ENCODE results near the gene DDC.
"Not testable (repeated sequence)": the region's sequence is repeated elsewhere in the genome, so short reads cannot be mapped to it uniquely, and the experiment has no call there.

DDC gene

DNA sequence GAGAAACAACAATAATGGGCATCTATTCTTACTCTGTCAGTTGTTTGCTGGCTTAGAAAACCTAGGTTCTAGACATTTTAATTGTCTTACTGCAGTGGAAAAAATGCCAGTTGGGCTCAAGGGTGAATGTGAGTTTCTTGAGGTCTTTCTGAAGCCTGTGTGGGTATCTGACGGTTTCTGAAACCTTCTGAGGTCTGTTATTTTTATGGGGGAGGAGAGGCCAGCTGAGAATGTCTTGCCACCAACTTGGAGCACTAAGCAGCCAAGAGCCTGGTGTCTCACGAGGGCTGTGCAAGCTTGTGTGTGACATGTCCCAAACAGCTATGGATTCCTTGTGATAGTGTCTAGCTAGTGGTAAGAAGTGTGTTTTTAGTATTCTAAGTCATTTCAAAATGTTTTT is 24.2 kb upstream of the DDC start:
- in situ Hi-C loops (cut with HindIII; ENCODE audit: low sequenced_read_pairs) = no loop called here
- no peak overlapping the region for H3K4me3 ChIP-seq (ENCODE audit: low read depth, low read length)
- TF ChIP-seq, protein P1, sequence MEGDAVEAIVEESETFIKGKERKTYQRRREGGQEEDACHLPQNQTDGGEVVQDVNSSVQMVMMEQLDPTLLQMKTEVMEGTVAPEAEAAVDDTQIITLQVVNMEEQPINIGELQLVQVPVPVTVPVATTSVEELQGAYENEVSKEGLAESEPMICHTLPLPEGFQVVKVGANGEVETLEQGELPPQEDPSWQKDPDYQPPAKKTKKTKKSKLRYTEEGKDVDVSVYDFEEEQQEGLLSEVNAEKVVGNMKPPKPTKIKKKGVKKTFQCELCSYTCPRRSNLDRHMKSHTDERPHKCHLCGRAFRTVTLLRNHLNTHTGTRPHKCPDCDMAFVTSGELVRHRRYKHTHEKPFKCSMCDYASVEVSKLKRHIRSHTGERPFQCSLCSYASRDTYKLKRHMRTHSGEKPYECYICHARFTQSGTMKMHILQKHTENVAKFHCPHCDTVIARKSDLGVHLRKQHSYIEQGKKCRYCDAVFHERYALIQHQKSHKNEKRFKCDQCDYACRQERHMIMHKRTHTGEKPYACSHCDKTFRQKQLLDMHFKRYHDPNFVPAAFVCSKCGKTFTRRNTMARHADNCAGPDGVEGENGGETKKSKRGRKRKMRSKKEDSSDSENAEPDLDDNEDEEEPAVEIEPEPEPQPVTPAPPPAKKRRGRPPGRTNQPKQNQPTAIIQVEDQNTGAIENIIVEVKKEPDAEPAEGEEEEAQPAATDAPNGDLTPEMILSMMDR (IDR thresholded peaks at IDR 0.05; ENCODE audit: low read depth, low read length) = no peak
- DNase-seq (ENCODE audit: low read depth, low spot score) = no peak

DNA sequence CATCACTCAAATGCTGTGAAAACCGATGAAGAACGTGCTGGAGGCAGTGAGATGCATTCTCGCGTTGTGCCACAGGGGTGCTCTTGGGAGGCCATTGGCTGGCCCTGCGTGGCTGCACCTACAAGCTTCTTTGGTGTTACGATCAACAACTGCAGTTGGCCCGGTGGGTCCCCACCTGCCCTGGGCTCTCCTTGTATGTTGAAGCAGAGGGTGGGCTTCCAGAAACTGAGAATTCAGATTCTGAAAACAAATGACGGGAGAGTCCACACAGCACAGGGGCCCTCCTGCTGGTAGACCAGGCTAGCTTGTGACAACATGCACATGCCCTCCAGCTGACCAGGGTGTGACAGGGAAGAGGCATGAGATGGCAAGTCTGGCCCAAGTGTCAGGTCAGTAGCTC is 23.7 kb upstream of the DDC start:
- H3K4me3 ChIP-seq (ENCODE audit: low read depth, low read length) = no peak overlapping the region
- TF ChIP-seq, protein P1 (IDR thresholded peaks at IDR 0.05; ENCODE audit: low read depth, low read length) = peak; percentile 37
- DNase-seq (ENCODE audit: low read depth, low spot score) = no peak
- in situ Hi-C loops (cut with HindIII; ENCODE audit: low sequenced_read_pairs) = no loop called here

DNA sequence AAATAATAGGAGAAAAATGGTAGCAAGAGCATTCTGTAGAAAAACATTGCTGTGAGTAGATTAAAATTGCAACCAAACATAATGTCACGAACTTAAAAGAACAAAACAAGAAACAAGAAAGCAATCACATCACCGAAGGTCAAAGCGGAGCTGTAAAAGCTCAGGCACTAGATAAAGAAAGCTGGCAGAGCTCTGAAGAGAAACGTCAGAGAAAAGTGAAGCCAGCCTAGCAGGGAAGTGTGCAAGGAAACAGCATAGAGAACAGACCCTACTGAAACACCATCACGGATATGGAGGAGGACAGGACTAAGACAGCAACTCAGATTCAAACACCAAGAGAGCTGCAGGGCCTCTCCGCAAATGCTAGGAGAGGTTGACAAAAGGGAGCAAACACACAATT is 22.5 kb upstream of the DDC start:
- DNase-seq (ENCODE audit: low read depth, low spot score) = no peak
- in situ Hi-C loops (cut with HindIII; ENCODE audit: low sequenced_read_pairs) = no loop called here
- H3K4me3 ChIP-seq (ENCODE audit: low read depth, low read length) = no peak overlapping the region
- TF ChIP-seq, protein P1 (IDR thresholded peaks at IDR 0.05; ENCODE audit: low read depth, low read length) = no peak

DNA sequence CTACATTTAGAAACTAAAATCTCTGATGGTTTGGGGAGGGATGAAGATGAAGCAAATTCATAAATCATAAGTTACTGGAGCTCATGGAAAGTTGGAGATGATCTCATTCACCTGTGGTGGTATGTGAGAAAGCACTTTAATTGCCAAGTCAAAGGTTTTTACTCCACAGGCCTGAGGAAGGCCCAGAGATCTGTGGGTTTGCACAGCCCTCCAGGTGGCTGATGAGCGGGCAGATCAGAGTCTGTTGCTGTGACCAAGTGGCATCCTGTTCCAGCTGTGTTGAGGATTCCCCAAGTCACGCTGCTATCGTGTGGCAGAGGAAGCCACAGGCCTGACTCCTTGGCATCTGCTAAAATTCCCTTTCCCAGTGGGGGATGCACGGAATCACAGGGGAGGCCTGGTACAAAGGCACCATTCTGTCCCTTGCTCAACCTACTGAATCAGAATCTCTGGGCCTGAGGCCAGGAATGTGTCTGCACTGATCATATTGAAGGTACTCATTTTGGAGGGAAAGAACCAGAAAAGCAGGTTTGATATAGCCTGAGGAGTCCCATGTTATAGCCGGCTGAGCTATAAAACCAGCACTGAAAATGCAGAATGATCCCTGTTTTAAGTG is 19.7 kb upstream of the DDC start:
- TF ChIP-seq, protein P1 (IDR thresholded peaks at IDR 0.05; ENCODE audit: low read depth, low read length) = no peak
- no peak overlapping the region for H3K4me3 ChIP-seq (ENCODE audit: low read depth, low read length)
- in situ Hi-C loops (cut with HindIII; ENCODE audit: low sequenced_read_pairs) = no loop called here
- DNase-seq (ENCODE audit: low read depth, low spot score) = no peak

DNA sequence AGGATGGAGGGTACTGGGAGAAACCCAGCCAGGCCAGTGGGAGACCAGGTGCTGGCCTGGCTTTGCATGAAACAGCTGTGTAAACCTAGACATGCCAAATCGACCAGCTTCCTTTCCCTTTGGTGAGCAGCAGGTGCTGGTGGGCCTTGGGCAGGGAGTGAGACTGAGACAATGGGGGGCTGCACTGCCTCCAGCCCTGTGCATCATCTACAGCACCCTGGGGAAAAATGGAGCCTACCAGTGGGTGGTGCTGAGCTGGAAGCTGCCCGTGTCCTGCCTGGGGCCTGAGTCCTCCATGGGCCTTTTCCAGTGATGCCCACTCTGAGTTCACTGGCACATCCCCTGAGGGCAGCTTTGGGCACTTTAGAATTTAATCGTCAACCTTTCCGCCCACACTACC is 19.2 kb upstream of the DDC start:
- DNase-seq (ENCODE audit: low read depth, low spot score) = no peak
- in situ Hi-C loops (cut with HindIII; ENCODE audit: low sequenced_read_pairs) = no loop called here
- H3K4me3 ChIP-seq (ENCODE audit: low read depth, low read length) = no peak overlapping the region

DNA sequence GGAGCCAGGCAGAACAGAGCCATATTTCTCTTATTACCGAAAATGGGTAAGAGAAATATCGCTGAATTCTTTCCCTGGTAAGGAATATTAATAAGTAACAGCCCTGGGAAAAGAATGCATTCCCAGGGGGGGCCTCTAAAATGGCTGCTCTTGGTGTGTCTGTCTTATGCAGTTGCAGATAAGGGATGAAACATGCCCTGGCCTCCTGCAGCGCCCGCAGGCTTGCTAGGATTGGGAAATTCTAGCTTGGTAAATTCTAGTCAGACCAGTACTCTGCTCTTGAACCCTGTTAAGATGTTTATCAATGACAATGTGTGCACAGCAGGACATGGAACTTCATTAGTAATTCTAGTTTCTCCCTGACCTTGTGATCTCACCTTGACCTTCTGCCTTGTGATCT is 18.1 kb upstream of the DDC start:
- H3K4me3 ChIP-seq (ENCODE audit: low read depth, low read length); in situ Hi-C loops (cut with HindIII; ENCODE audit: low sequenced_read_pairs); DNase-seq (ENCODE audit: low read depth, low spot score): not testable (repeated sequence)

More for the DNA sequence above, 19.2 kb upstream of the DDC start:
- TF ChIP-seq, protein P1 (IDR thresholded peaks at IDR 0.05; ENCODE audit: low read depth, low read length) = no peak

DNA sequence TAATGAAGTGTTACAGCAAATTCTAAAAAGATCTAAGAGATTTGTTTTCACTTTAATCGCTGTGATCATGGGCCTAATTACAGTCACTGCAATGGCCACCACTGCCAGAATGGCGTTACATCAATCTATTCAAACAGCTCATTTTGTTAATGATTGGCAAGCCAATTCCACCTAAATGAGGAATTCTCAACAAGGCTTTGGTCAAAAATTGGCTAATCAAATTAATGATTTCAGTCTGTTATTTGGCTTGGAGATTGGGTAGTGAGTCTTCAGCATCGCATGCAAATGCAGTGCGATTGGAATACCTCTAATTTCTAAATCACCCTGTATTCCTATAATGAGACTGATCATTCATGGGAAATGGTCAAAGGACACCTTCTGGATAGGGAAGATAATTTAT is 17.1 kb upstream of the DDC start:
- H3K4me3 ChIP-seq (ENCODE audit: low read depth, low read length); in situ Hi-C loops (cut with HindIII; ENCODE audit: low sequenced_read_pairs); DNase-seq (ENCODE audit: low read depth, low spot score): not testable (repeated sequence)

DNA sequence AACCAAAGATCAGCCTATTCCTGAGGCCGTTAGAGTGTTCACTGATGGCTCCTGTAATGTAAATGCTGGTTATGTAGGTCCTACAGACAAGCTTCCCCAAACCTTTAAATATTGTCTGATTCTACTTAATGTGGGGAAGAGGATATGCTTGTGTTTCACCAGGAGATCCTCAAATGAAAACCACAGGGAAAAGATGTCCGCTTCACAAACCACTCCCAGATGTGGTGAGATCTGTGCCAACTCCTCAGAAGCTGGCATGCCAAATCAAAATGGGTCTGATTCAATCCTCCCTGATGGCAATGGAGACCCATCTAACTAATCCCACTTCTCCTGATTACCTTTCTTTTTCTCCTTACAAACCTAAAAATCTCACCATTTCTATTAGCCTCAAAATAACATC is 15.5 kb upstream of the DDC start:
- DNase-seq (ENCODE audit: low read depth, low spot score); H3K4me3 ChIP-seq (ENCODE audit: low read depth, low read length); in situ Hi-C loops (cut with HindIII; ENCODE audit: low sequenced_read_pairs): not testable (repeated sequence)
